ENCODE measurements around the gene PPP1R3C. TPM values are rescaled to one million over a fixed set of nuclear protein-coding genes. Genes with fewer than 3 reads are reported as not detected.

Gene PPP1R3C
- total RNA-seq, 2 donors from 2014 or later, result 0.51 to 0.91 TPM

GRCh38 chr10:91622601-91623000 lies 10.3 kb downstream of the PPP1R3C start:
- Mint-ChIP-seq H3K36me3 (ENCODE audit: low read depth) (no peaks in the 10 kb centered on the region), H3K9me3 (peaks cover 12% of the 10 kb centered on the region), H3K27ac (no peak overlapping the region), H3K27me3 (ENCODE audit: insufficient read depth) (peaks cover 5% of the 10 kb centered on the region), H3K4me3 (no peak overlapping the region), H3K4me1 (no peaks in the 10 kb centered on the region)
- no peaks in the 10 kb centered on the region for H3K4me1 ChIP-seq (ENCODE audit: control insufficient read depth, insufficient read depth, low read length)
- H3K27ac ChIP-seq (ENCODE audit: low read depth, low read length), result no peak overlapping the region
- 88 to 100% methylated on average over 1 of the region's 1 CpG for WGBS, 2 experiments (ENCODE audit: insufficient coverage in 1 of 2, insufficient read length in 1 of 2)
- H3K4me3 ChIP-seq (ENCODE audit: low read length), result no peak overlapping the region
- no peak for DNase-seq
- no peaks in the 10 kb centered on the region for H3K36me3 ChIP-seq (ENCODE audit: control insufficient read depth, insufficient read depth, low read length)
- H3K27me3 ChIP-seq (ENCODE audit: control insufficient read depth, insufficient read depth, low read length, poor library complexity, severe bottlenecking), result peaks cover 6% of the 10 kb centered on the region
- TF ChIP-seq, protein P1, sequence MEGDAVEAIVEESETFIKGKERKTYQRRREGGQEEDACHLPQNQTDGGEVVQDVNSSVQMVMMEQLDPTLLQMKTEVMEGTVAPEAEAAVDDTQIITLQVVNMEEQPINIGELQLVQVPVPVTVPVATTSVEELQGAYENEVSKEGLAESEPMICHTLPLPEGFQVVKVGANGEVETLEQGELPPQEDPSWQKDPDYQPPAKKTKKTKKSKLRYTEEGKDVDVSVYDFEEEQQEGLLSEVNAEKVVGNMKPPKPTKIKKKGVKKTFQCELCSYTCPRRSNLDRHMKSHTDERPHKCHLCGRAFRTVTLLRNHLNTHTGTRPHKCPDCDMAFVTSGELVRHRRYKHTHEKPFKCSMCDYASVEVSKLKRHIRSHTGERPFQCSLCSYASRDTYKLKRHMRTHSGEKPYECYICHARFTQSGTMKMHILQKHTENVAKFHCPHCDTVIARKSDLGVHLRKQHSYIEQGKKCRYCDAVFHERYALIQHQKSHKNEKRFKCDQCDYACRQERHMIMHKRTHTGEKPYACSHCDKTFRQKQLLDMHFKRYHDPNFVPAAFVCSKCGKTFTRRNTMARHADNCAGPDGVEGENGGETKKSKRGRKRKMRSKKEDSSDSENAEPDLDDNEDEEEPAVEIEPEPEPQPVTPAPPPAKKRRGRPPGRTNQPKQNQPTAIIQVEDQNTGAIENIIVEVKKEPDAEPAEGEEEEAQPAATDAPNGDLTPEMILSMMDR (conservative IDR thresholded peaks at IDR 0.05), result no peak
- no peak overlapping the region for H3K9ac ChIP-seq (ENCODE audit: extremely low read depth, low read length, poor library complexity, severe bottlenecking)
- H3K9me3 ChIP-seq (ENCODE audit: control insufficient read depth, low read length), result peaks cover 7% of the 10 kb centered on the region

DNA sequence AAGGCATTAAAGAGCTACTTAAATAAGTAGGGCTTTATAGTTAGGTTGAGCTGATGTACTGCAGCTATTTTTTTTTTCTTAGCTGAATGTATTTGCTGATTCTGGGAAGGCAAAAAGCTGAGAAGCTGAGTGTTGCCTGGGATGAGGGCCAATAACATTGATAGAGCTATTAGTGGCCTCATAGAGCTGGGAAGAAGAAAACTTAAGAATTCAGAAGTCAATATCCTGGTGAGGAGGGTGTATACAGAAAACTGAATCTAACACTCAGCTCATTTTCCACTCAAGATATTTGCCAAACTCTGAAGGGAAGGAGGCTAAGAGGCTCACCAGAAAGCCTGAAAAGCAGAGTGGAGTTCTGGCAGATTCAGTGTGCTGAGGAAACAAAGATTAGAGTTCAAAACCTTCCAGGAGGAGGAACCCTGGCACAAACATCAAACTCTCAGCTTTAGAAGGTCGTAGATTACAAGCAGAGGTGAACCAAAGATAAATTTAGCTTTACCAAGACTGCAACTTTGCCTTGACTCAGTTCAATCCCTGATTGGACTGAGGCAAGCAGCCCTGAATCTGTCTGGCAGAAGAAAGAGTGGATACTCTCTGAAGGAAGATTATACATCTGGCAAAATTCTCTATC lies 11.3 kb downstream of the PPP1R3C start:
- no peaks in the 10 kb centered on the region for H3K36me3 Mint-ChIP-seq (ENCODE audit: low read depth)
- no peak overlapping the region for H3K27ac Mint-ChIP-seq
- Histone ChIP-seq H3K27me3 (ENCODE audit: control insufficient read depth, insufficient read depth, low read length, poor library complexity, severe bottlenecking) (no peaks in the 10 kb centered on the region), H3K36me3 (ENCODE audit: control insufficient read depth, insufficient read depth, low read length) (no peaks in the 10 kb centered on the region), H3K4me1 (ENCODE audit: control insufficient read depth, insufficient read depth, low read length) (no peaks in the 10 kb centered on the region), H3K9me3 (ENCODE audit: control insufficient read depth, low read length) (peaks cover 7% of the 10 kb centered on the region), H3K9ac (ENCODE audit: extremely low read depth, low read length, poor library complexity, severe bottlenecking) (no peak overlapping the region), H3K27ac (ENCODE audit: low read depth, low read length) (no peak overlapping the region), H3K4me3 (ENCODE audit: low read length) (no peak overlapping the region)
- H3K9me3 Mint-ChIP-seq, result peaks cover 12% of the 10 kb centered on the region
- H3K27me3 Mint-ChIP-seq (ENCODE audit: insufficient read depth), result peaks cover 5% of the 10 kb centered on the region
- TF ChIP-seq, protein P1 (conservative IDR thresholded peaks at IDR 0.05), result no peak
- H3K4me1 Mint-ChIP-seq, result no peaks in the 10 kb centered on the region
- DNase-seq, result no peak
- no peak overlapping the region for H3K4me3 Mint-ChIP-seq
- 75 to 89% methylated on average over 1 of the region's 1 CpG for WGBS, 2 experiments (ENCODE audit: insufficient coverage in 1 of 2, insufficient read length in 1 of 2)

- DNase-seq, result no peak
- H3K27me3 ChIP-seq (ENCODE audit: control insufficient read depth, insufficient read depth, low read length, poor library complexity, severe bottlenecking), result no peaks in the 10 kb centered on the region
- peaks cover 5% of the 10 kb centered on the region for H3K9me3 Mint-ChIP-seq
- no peak overlapping the region for H3K9ac ChIP-seq (ENCODE audit: extremely low read depth, low read length, poor library complexity, severe bottlenecking)
- 91 to 100% methylated on average over 2 to 6 of the region's 7 CpGs for WGBS, 2 experiments (ENCODE audit: insufficient coverage in 1 of 2, insufficient read length in 1 of 2)
- no peaks in the 10 kb centered on the region for H3K36me3 Mint-ChIP-seq (ENCODE audit: low read depth)
- H3K4me3 ChIP-seq (ENCODE audit: low read length), result no peak overlapping the region
- H3K4me1 ChIP-seq (ENCODE audit: control insufficient read depth, insufficient read depth, low read length), result no peaks in the 10 kb centered on the region
- TF ChIP-seq, protein P1 (conservative IDR thresholded peaks at IDR 0.05), result no peak
- H3K9me3 ChIP-seq (ENCODE audit: control insufficient read depth, low read length), result no peaks in the 10 kb centered on the region
- H3K36me3 ChIP-seq (ENCODE audit: control insufficient read depth, insufficient read depth, low read length), result no peaks in the 10 kb centered on the region
- H3K4me3 Mint-ChIP-seq, result no peak overlapping the region
- no peaks in the 10 kb centered on the region for H3K4me1 Mint-ChIP-seq
- H3K27ac Mint-ChIP-seq, result no peak overlapping the region
- H3K27ac ChIP-seq (ENCODE audit: low read depth, low read length), result no peak overlapping the region
- peaks cover 8% of the 10 kb centered on the region for H3K27me3 Mint-ChIP-seq (ENCODE audit: insufficient read depth)
Observed at GRCh38 chr10:91617072-91617609, 15.7 kb downstream of the PPP1R3C start.

Data from endodermal cell (in vitro differentiated cells).